ENCODE data around the gene DHCR24. TPM values are rescaled to one million over a fixed set of nuclear protein-coding genes. Genes with fewer than 3 reads are reported as not detected.
"Not testable (repeated sequence)": the region's sequence is repeated elsewhere in the genome, so short reads cannot be mapped to it uniquely, and the experiment has no call there.

The DHCR24 gene
- total RNA-seq, 2 experiments from 2014 or later = 56.3 to 64.8 TPM

DNA sequence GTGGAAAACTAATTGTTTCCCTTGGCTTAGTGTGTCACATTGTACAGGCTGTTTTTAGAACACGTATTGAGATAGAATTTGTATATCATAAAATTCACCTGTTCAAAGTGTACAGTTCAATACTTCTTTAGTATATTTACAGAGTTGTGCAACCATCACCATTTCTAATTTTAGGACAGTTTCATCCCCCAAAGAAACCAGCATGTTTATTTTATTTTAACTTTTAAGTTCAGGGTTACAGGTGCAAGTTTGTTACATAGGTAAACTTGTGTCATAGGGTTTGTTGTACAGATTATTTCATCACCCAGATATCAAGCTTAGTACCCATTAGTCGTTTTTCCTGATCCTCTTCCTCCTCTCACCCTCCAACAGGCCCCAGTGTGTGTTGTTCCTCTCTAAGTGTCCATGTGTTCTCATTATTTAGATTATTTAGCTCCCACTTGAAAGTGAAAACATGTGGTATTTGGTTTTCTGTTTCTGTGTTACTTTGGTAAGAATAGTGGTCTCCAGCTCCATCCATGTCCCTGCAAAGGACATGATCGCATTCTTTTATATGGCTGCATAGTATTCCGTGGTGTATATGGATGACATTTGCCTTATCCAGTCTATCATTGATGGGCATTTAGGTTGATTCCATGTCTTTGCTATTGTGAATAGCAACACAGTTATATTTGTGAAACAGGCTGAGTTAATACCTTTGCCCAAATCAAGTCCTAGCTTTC is 35.2 kb upstream of the DHCR24 start:
- no peak for DNase-seq
- H3K36me3 Mint-ChIP-seq (ENCODE audit: low read depth) = no peaks in the 10 kb centered on the region
- H3K4me1 Mint-ChIP-seq (ENCODE audit: low read depth) = no peaks in the 10 kb centered on the region
- H3K9me3 Mint-ChIP-seq = peaks cover 4% of the 10 kb centered on the region
- intact Hi-C loops (cut with micrococcal nuclease) = no loop called here
- no peak overlapping the region for H3K27ac Mint-ChIP-seq
- H3K27me3 Mint-ChIP-seq (ENCODE audit: low read depth) = peaks cover 6% of the 10 kb centered on the region
- CTCF ChIA-PET = interaction anchor here (2.6 kb wide), 1 partner anchor 23 kb away, joined by 10 read pairs; no protein-coding TSS in a partner anchor
- no peak overlapping the region for H3K4me3 Mint-ChIP-seq

- CTCF ChIA-PET = no interaction called here
- no peak overlapping the region for H3K27ac Mint-ChIP-seq
- no peaks in the 10 kb centered on the region for H3K36me3 Mint-ChIP-seq (ENCODE audit: low read depth)
- peaks cover 4% of the 10 kb centered on the region for H3K9me3 Mint-ChIP-seq
- H3K27me3 Mint-ChIP-seq (ENCODE audit: low read depth) = peaks cover 6% of the 10 kb centered on the region
- H3K4me3 Mint-ChIP-seq = no peak overlapping the region
- intact Hi-C loops (cut with micrococcal nuclease) = no loop called here
- no peak for DNase-seq
- no peaks in the 10 kb centered on the region for H3K4me1 Mint-ChIP-seq (ENCODE audit: low read depth)
These were observed 32.7 kb upstream of the DHCR24 start for GRCh38 chr1:54919367-54920359.

DNA sequence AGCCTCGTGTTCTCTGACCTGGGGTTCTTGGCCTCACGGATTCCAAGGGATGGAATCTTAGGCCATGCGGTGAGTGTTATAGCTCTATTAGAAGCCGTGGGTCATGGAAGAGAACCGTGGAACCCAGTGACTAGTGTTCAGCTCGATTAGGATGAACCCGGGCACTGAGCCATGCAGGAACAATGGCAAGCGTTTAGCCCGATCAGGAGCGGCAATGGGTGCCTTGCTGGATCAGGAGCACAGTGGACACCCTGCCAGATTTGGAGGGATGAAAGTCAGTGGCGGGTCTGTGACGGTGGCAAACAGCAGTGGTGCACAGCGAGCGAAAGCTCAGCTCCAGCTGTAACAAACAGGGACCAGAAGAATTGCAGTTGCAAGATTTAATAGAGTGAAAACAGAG is 24.1 kb upstream of the DHCR24 start:
- H3K36me3 Mint-ChIP-seq (ENCODE audit: low read depth); H3K27ac Mint-ChIP-seq; H3K4me3 Mint-ChIP-seq; H3K4me1 Mint-ChIP-seq (ENCODE audit: low read depth); H3K9me3 Mint-ChIP-seq; H3K27me3 Mint-ChIP-seq (ENCODE audit: low read depth); intact Hi-C loops (cut with micrococcal nuclease); DNase-seq: not testable (repeated sequence)
- CTCF ChIA-PET = interaction anchor here (1.5 kb wide), 1 partner anchor 34 kb away, joined by 5 read pairs; no protein-coding TSS in a partner anchor

GRCh38 chr1:54906586-54906985 is 19.6 kb upstream of the DHCR24 start:
- H3K27me3 Mint-ChIP-seq (ENCODE audit: low read depth) = no peaks in the 10 kb centered on the region
- no peak for DNase-seq
- no peaks in the 10 kb centered on the region for H3K9me3 Mint-ChIP-seq
- H3K27ac Mint-ChIP-seq = no peak overlapping the region
- H3K36me3 Mint-ChIP-seq (ENCODE audit: low read depth) = no peaks in the 10 kb centered on the region
- H3K4me3 Mint-ChIP-seq = no peak overlapping the region
- CTCF ChIA-PET = no interaction called here
- H3K4me1 Mint-ChIP-seq (ENCODE audit: low read depth) = no peaks in the 10 kb centered on the region
- intact Hi-C loops (cut with micrococcal nuclease) = no loop called here

GRCh38 chr1:54904476-54905048 is 17.6 kb upstream of the DHCR24 start:
- CTCF ChIA-PET = interaction anchor here (0.6 kb wide), 1 partner anchor 217 kb away, joined by 3 read pairs; no protein-coding TSS in a partner anchor
- intact Hi-C loops (cut with micrococcal nuclease) = no loop called here
- H3K4me3 Mint-ChIP-seq = no peak overlapping the region

DNA sequence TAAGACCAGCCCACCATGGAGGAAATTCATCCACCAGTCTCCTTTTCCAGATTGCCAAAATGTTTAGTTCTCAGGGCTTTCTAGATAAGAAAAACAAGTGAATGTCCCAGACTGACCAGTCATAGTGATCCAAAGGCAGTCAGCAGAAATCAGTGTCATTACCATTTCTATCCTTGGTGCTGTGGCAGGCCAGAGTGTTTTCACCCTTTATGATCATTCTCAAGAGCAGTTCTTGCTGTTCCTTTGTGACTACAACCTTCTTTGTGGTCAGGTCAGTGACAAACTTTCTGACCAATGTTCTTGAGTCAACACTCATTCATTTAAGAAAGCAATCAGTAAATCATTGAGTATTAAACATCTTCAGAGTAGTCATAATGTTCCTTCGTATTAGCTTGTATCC is 7.3 kb upstream of the DHCR24 start:
- Mint-ChIP-seq H3K4me3 (no peak overlapping the region), H3K27ac (no peak overlapping the region), H3K9me3 (no peaks in the 10 kb centered on the region), H3K4me1 (ENCODE audit: low read depth) (no peaks in the 10 kb centered on the region), H3K27me3 (ENCODE audit: low read depth) (peaks cover 5% of the 10 kb centered on the region), H3K36me3 (ENCODE audit: low read depth) (no peaks in the 10 kb centered on the region)
- DNase-seq = no peak
- CTCF ChIA-PET = interaction anchor here (0.6 to 1.1 kb wide), 3 partner anchors 20 to 248 kb away, joined by 3 to 5 read pairs (median 3); no protein-coding TSS in a partner anchor
- intact Hi-C loops (cut with micrococcal nuclease) = no loop called here

More at GRCh38 chr1:54904476-54905048, 17.6 kb upstream of the DHCR24 start:
- no peaks in the 10 kb centered on the region for H3K36me3 Mint-ChIP-seq (ENCODE audit: low read depth)
- H3K27me3 Mint-ChIP-seq (ENCODE audit: low read depth) = peaks cover 2% of the 10 kb centered on the region
- DNase-seq = no peak
- no peaks in the 10 kb centered on the region for H3K9me3 Mint-ChIP-seq
- H3K27ac Mint-ChIP-seq = no peak overlapping the region
- no peaks in the 10 kb centered on the region for H3K4me1 Mint-ChIP-seq (ENCODE audit: low read depth)

- CTCF ChIA-PET = no interaction called here
- DNase-seq = no peak
- Mint-ChIP-seq H3K36me3 (ENCODE audit: low read depth) (no peaks in the 10 kb centered on the region), H3K27ac (no peak overlapping the region), H3K4me3 (no peak overlapping the region), H3K27me3 (ENCODE audit: low read depth) (peaks cover 11% of the 10 kb centered on the region), H3K9me3 (no peaks in the 10 kb centered on the region), H3K4me1 (ENCODE audit: low read depth) (peaks cover 4% of the 10 kb centered on the region)
- intact Hi-C loops (cut with micrococcal nuclease) = no loop called here
These were observed 5.6 kb upstream of the DHCR24 start for GRCh38 chr1:54892586-54892985.

DNA sequence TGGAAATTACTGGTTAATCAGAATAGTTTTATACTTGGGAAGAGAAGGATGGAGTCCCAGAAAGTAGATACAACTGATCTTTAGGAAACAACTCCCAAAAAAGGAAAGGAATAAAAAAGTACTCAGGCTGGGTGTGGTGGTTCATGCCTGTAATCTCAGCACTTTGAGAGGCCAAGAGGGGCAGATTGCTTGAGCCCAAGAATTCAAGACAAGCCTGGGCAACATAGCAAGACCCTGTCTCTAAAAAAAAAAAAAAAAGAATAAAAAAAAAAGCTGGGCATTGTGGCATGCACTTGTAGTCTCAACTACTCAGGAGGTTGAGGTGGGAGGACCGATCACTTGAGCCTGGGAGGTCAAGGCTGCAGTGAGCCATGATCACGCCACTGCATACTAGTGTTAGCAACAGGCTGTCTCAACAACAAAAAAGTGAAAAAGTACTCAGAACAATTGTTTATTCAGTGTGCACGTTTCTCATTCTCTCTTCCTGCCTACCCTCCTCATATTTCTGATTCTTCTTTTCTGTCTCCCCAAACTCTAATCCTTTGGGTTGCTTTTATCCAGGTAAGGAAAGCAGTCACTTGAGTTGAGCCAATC is 2.2 kb upstream of the DHCR24 start:
- intact Hi-C loops (cut with micrococcal nuclease) = loop anchor here (5.0 kb wide), 1 partner anchor 87 kb away; the partner anchor contains the start of gene TTC22
- no peak overlapping the region for H3K27ac Mint-ChIP-seq
- peaks cover 26% of the 10 kb centered on the region for H3K4me1 Mint-ChIP-seq (ENCODE audit: low read depth)
- peaks cover 4% of the 10 kb centered on the region for H3K36me3 Mint-ChIP-seq (ENCODE audit: low read depth)
- H3K9me3 Mint-ChIP-seq = no peaks in the 10 kb centered on the region
- CTCF ChIA-PET = no interaction called here
- H3K4me3 Mint-ChIP-seq = no peak overlapping the region
- DNase-seq = no peak
- H3K27me3 Mint-ChIP-seq (ENCODE audit: low read depth) = peaks cover 11% of the 10 kb centered on the region

DNA sequence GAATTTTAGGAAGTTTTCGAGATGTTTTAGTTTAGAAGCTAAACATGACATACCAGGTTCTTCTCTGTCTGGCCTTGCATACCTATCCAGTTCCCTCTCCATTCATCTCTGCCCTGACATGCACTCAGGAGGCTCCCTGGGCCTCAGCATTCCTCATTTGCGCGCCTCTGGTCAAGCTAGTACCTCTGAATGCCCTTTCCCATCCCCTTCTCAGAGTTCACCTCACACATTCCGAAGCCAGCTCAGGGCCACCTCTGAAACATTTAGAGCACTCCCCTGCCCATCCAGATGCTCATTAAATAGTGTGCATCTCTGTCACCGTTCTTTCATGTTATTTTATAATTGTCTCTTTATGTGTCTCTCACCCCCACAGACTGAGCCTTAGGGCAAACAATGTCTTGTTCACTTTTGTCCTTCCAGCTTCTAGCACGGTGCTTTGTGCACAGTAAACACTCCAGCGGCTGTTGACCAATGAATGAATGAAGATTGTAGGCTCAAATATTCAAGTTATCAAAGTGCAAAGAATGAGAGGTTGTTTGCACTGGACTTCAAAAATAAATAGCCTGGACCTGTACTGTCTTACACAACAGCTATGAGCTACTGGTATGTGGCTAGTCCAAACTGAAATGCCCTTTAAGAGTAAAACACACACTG is 1.2 kb upstream of the DHCR24 start:
- Mint-ChIP-seq H3K27ac (no peak overlapping the region), H3K4me3 (peak overlapping the region; percentile 93), H3K36me3 (ENCODE audit: low read depth) (peaks cover 10% of the 10 kb centered on the region), H3K4me1 (ENCODE audit: low read depth) (peaks cover 28% of the 10 kb centered on the region), H3K9me3 (no peaks in the 10 kb centered on the region), H3K27me3 (ENCODE audit: low read depth) (peaks cover 11% of the 10 kb centered on the region)
- no peak for DNase-seq
- intact Hi-C loops (cut with micrococcal nuclease) = loop anchor here (5.0 kb wide), 1 partner anchor 86 kb away; the partner anchor contains the start of gene TTC22
- CTCF ChIA-PET = interaction anchor here (0.9 kb wide), 1 partner anchor 87 kb away, joined by 3 read pairs; the partner anchor contains the start of gene TTC22

DNA sequence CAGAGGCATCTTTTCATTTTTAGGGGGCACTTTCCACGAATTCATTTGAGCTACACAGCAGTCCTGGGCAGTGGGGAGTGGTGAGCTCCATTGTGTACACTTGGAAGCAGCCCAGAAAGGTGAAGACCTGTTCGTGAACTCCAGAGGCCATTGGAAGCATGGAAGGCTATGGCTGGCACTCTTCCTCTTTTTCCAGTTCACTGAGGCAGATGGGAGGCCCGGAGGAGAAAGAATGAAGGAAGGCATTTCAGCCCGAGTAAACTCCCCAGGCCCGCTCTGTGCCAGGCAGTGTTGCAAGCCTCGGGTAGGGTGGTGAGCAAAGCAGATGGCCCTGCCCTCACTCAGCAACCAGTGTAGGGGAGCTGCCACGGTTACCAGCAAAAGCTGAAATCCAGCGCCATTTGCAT is 673 bp upstream of the DHCR24 start:
- intact Hi-C loops (cut with micrococcal nuclease) = loop anchor here (1.0 to 5.0 kb wide), 4 partner anchors 85 to 835 kb away; partner anchors contain the start of genes PARS2, TCEANC2, TMEM59 and TTC22
- no peaks in the 10 kb centered on the region for H3K9me3 Mint-ChIP-seq
- peaks cover 11% of the 10 kb centered on the region for H3K27me3 Mint-ChIP-seq (ENCODE audit: low read depth)
- DNase-seq = no peak
- CTCF ChIA-PET = interaction anchor here (0.9 to 1.7 kb wide), 2 partner anchors 13 to 87 kb away, joined by 3 to 8 read pairs; partner anchors contain the start of gene TTC22
- no peak overlapping the region for H3K27ac Mint-ChIP-seq
- H3K36me3 Mint-ChIP-seq (ENCODE audit: low read depth) = peaks cover 14% of the 10 kb centered on the region
- H3K4me3 Mint-ChIP-seq = peak overlapping the region; percentile 93
- peaks cover 28% of the 10 kb centered on the region for H3K4me1 Mint-ChIP-seq (ENCODE audit: low read depth)
